Measurements from ENCODE around the gene DHH. TPM values are rescaled to one million over a fixed set of nuclear protein-coding genes. Genes with fewer than 3 reads are reported as not detected.

DHH gene
- total and polyA plus RNA-seq, 9 of the 15 experiments (the other 6 are each of a cell fraction or from before 2014, with no cell fraction given): 0.07 to 2.6 (median 0.54) TPM

DNA sequence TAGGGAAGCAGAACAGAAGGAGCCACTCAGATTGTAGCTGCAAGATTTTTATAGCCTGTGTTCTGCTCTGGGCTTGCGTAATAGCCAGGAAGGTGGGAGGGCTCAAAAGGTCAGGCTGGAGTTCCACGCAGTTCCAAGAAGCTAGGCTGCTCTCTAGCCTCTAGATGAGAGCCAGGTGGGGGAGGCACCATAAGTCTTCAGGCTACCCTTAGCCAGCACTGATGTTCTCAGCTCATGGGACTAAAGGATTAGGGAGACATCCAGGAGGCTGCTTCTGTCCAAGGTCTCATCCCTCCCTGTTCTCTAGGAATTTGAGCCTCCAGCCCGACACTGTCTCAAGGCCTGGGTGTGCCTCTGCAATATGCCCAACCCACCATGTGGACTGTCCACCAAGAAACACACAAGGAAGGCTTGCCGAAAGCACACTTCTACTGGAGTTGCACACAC lies 14.4 kb upstream of the DHH start (continued):
- TF ChIP-seq, protein P1, sequence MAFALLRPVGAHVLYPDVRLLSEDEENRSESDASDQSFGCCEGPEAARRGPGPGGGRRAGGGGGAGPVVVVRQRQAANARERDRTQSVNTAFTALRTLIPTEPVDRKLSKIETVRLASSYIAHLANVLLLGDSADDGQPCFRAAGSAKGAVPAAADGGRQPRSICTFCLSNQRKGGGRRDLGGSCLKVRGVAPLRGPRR (CRISPR knock-in tag; IDR thresholded peaks at IDR 0.05): no peak
- TF ChIP-seq FOXP1 (CRISPR knock-in tag; IDR thresholded peaks at IDR 0.05) (0 out of 2 replicates have a peak, but pooled peaks have one; percentile 22), PHB (CRISPR knock-in tag; IDR thresholded peaks at IDR 0.05) (no peak), TAF1 (IDR thresholded peaks at IDR 0.05; ENCODE audit: control insufficient read depth, extremely low read depth, insufficient read depth, low read length, severe bottlenecking) (no peak), MYC (IDR thresholded peaks at IDR 0.05; ENCODE audit: low read depth, low read length) (0 out of 2 replicates have a peak, but pooled peaks have one; percentile 7), MYC (CRISPR knock-in tag; IDR thresholded peaks at IDR 0.05; ENCODE audit: borderline replicate concordance, low read depth) (no peak), SRF (CRISPR knock-in tag; IDR thresholded peaks at IDR 0.05) (peak in 1 of 2 experiments; percentile 29; a peak in 1 of 4 replicates), ARID1B (IDR thresholded peaks at IDR 0.05) (peak; percentile 27; the same call in 1 of the 2 replicates), MECOM (CRISPR knock-in tag; IDR thresholded peaks at IDR 0.05) (0 out of 2 replicates have a peak, but pooled peaks have one; percentile 16), NR2C1 (IDR thresholded peaks at IDR 0.05) (no peak), NR2C1 (tag; IDR thresholded peaks at IDR 0.05) (peak; percentile 61), JUND (IDR thresholded peaks at IDR 0.05; ENCODE audit: borderline replicate concordance, low read depth, low read length) (peak; percentile 60), JUND (tag; IDR thresholded peaks at IDR 0.05; ENCODE audit: borderline replicate concordance, low read depth, low read length) (peak; percentile 17; the same call in 1 of the 3 replicates), ATF7 (IDR thresholded peaks at IDR 0.05) (peak; percentile 23; the same call in 1 of the 2 replicates), NR2C2 (CRISPR knock-in tag; IDR thresholded peaks at IDR 0.05) (no peak), NR2C2 (tag; IDR thresholded peaks at IDR 0.05) (peak; percentile 83), CXXC5 (CRISPR knock-in tag; IDR thresholded peaks at IDR 0.05) (peak; percentile 66), TGIF2 (CRISPR knock-in tag; IDR thresholded peaks at IDR 0.05) (no peak), ZNF436 (CRISPR knock-in tag; IDR thresholded peaks at IDR 0.05) (no peak), CTBP1 (IDR thresholded peaks at IDR 0.05; ENCODE audit: borderline replicate concordance) (peak; percentile 56; the same call in 1 of the 2 replicates), ZC3H8 (IDR thresholded peaks at IDR 0.05) (no peak), PHF20 (IDR thresholded peaks at IDR 0.05; ENCODE audit: partially characterized antibody) (no peak), ZSCAN32 (CRISPR knock-in tag; IDR thresholded peaks at IDR 0.05) (no peak), U2AF2 (optimal IDR thresholded peaks at IDR 0.05; ENCODE audit: low read depth, low read length) (no peak), SMAD2 (IDR thresholded peaks at IDR 0.05; ENCODE audit: low read depth, low read length) (no peak), NRF1 (conservative IDR thresholded peaks at IDR 0.05 in 1 of 2, IDR thresholded peaks at IDR 0.05 in 1 of 2) (peak; percentile 54 to 66)
- TF ChIP-seq, protein P2, sequence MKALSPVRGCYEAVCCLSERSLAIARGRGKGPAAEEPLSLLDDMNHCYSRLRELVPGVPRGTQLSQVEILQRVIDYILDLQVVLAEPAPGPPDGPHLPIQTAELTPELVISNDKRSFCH (CRISPR knock-in tag; IDR thresholded peaks at IDR 0.05): no peak
- TF ChIP-seq, protein P2 (tag; IDR thresholded peaks at IDR 0.05): peak; percentile 73
- TF ChIP-seq, protein P3, sequence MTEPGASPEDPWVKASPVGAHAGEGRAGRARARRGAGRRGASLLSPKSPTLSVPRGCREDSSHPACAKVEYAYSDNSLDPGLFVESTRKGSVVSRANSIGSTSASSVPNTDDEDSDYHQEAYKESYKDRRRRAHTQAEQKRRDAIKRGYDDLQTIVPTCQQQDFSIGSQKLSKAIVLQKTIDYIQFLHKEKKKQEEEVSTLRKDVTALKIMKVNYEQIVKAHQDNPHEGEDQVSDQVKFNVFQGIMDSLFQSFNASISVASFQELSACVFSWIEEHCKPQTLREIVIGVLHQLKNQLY (CRISPR knock-in tag; conservative IDR thresholded peaks at IDR 0.05): no peak
- TF ChIP-seq, protein P4, sequence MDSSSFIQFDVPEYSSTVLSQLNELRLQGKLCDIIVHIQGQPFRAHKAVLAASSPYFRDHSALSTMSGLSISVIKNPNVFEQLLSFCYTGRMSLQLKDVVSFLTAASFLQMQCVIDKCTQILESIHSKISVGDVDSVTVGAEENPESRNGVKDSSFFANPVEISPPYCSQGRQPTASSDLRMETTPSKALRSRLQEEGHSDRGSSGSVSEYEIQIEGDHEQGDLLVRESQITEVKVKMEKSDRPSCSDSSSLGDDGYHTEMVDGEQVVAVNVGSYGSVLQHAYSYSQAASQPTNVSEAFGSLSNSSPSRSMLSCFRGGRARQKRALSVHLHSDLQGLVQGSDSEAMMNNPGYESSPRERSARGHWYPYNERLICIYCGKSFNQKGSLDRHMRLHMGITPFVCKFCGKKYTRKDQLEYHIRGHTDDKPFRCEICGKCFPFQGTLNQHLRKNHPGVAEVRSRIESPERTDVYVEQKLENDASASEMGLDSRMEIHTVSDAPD (CRISPR knock-in tag; IDR thresholded peaks at IDR 0.05): no peak
